H1 (cell line): ENCODE results near the gene DUSP7. TPM values are rescaled to one million over a fixed set of nuclear protein-coding genes. Genes with fewer than 3 reads are reported as not detected.

Experiments
- CTCF ChIA-PET: fragments of 300-600 bp; sonication (Branson Sonifier 250); formaldehyde crosslinking; loops from one replicate; lab custom pipeline; 2021; ENCODE audit not compliant: partially characterized antibody; lab: Charles Lee
- POLR2A ChIA-PET: fragments of 300-600 bp; sonication (Branson Sonifier 250); formaldehyde crosslinking; loops from one replicate; lab custom pipeline; 2021; ENCODE audit warnings: inconsistent platforms; ENCODE audit not compliant: partially characterized antibody; lab: Charles Lee
- DNase-seq, 2 experiments: peaks; one replicate each; pipeline versions ENCODE4 v3.0.0 to v3.0.0-alpha.2; 2010 to 2022; ENCODE audit warnings: low spot score in 2 of 2, low read depth in 1 of 2, mixed read lengths in 1 of 2
- FAIRE-seq: peaks from 2 replicates; lab custom pipeline; 2011; peaks lifted over from hg19 to GRCh38; lab: Jason Lieb, UNC
- H2AFZ ChIP-seq: 2 replicates; pipeline ENCODE4 v1.8.1; 2012; ENCODE audit warnings: low read length, inconsistent platforms
- H2AK5ac ChIP-seq: 2 replicates; pipeline ENCODE4 v1.6.1; 2013; ENCODE audit warnings: low read depth, low read length
- H2BK120ac ChIP-seq: replicated peaks from 2 replicates; pipeline ENCODE3; 2013; ENCODE audit warnings: low read depth, low read length, inconsistent platforms
- H2BK12ac ChIP-seq: 2 replicates; pipeline ENCODE4 v1.6.1; 2013; ENCODE audit warnings: low read depth, low read length
- H2BK15ac ChIP-seq: 2 replicates; pipeline ENCODE4 v1.6.1; 2013; ENCODE audit warnings: low read length
- H2BK20ac ChIP-seq: 2 replicates; pipeline ENCODE4 v1.6.1; 2013; ENCODE audit warnings: low read length
- H2BK5ac ChIP-seq: 2 replicates; pipeline ENCODE4 v1.6.1; 2013; ENCODE audit warnings: low read depth, low read length
- H3K14ac ChIP-seq: 2 replicates; pipeline ENCODE4 v1.6.1; 2013; ENCODE audit warnings: inconsistent platforms; ENCODE audit not compliant: insufficient read length
- H3K18ac ChIP-seq: 2 replicates; pipeline ENCODE4 v1.6.1; 2013; ENCODE audit warnings: low read length; ENCODE audit errors: extremely low read depth
- H3K23ac ChIP-seq: 2 replicates; pipeline ENCODE4 v1.6.1; 2013; ENCODE audit warnings: inconsistent platforms; ENCODE audit not compliant: insufficient read length
- H3K23me2 ChIP-seq: 2 replicates; pipeline ENCODE4 v1.6.1; 2013; ENCODE audit warnings: low read depth, low read length
- H3K27ac ChIP-seq: 2 replicates; pipeline ENCODE4 v1.6.1; 2011; ENCODE audit warnings: low read depth, low read length, inconsistent platforms
- H3K27me3 ChIP-seq, 4 experiments: replicated peaks in 1 of 4; 1 replicate in 1 of 4; 2 replicates in 3 of 4; pipeline versions ENCODE4 v1.6.1 to v1.8.1; 2011 to 2013; ENCODE audit warnings: low read length in 3 of 4, mild to moderate bottlenecking in 3 of 4, inconsistent platforms in 2 of 4, mixed read lengths in 2 of 4, moderate library complexity in 1 of 4; ENCODE audit not compliant: control insufficient read depth in 3 of 4, insufficient read depth in 3 of 4; ENCODE audit errors: extremely low read depth in 1 of 4
- H3K36me3 ChIP-seq, 4 experiments: 2 replicates each; pipeline versions ENCODE4 v1.6.1 to v1.8.1; 2011 to 2013; ENCODE audit warnings: mild to moderate bottlenecking in 4 of 4, low read length in 3 of 4, moderate library complexity in 2 of 4, control low read depth in 1 of 4, inconsistent platforms in 1 of 4; ENCODE audit not compliant: insufficient read depth in 4 of 4, control insufficient read depth in 2 of 4
- H3K4ac ChIP-seq: replicated peaks from 2 replicates; pipeline ENCODE3; 2013; ENCODE audit warnings: low read length, low read depth, mixed read lengths, inconsistent platforms; ENCODE audit not compliant: insufficient read length
- H3K4me1 ChIP-seq, 4 experiments: replicated peaks in 1 of 4; 1 replicate in 1 of 4; 2 replicates in 3 of 4; pipeline versions ENCODE4 v1.6.1 to v1.8.1; 2011 to 2013; ENCODE audit warnings: low read length in 3 of 4, inconsistent platforms in 2 of 4, mixed read lengths in 1 of 4; ENCODE audit not compliant: insufficient read depth in 4 of 4, control insufficient read depth in 3 of 4
- H3K4me2 ChIP-seq, 2 experiments: 2 replicates each; pipeline versions ENCODE4 v1.6.1 to v1.8.1; 2011 to 2013; ENCODE audit warnings: low read depth in 2 of 2, low read length in 2 of 2, control low read depth in 1 of 2, inconsistent platforms in 1 of 2, mild to moderate bottlenecking in 1 of 2; ENCODE audit not compliant: insufficient read depth in 1 of 2
- H3K4me3 ChIP-seq, 4 experiments: fragments of 200-600, 300-600 bp in 1 of 4; sonication (generic), shearing (Covaris generic), sonication (Bioruptor Twin) in 1 of 4; 2 replicates each; pipeline versions ENCODE4 v1.5.1 to v1.8.1; 2011 to 2016; ENCODE audit warnings: low read length in 4 of 4, low read depth in 3 of 4, control low read depth in 2 of 4, inconsistent platforms in 2 of 4, mild to moderate bottlenecking in 2 of 4, mixed read lengths in 1 of 4, moderate library complexity in 1 of 4; ENCODE audit not compliant: insufficient read depth in 2 of 4; ENCODE audit errors: extremely low read depth in 1 of 4
- H3K56ac ChIP-seq: replicated peaks from 2 replicates; pipeline ENCODE3; 2013; ENCODE audit warnings: low read depth, mild to moderate bottlenecking, mixed read lengths, low read length, inconsistent platforms; ENCODE audit not compliant: insufficient read length
- H3K79me1 ChIP-seq: 2 replicates; pipeline ENCODE4 v1.6.1; 2013; ENCODE audit warnings: low read depth, low read length, control low read depth
- H3K79me2 ChIP-seq, 2 experiments: 2 replicates each; pipeline versions ENCODE4 v1.6.1 to v1.8.1; 2012 to 2013; ENCODE audit warnings: low read length in 2 of 2, mild to moderate bottlenecking in 2 of 2, inconsistent platforms in 1 of 2; ENCODE audit not compliant: insufficient read depth in 2 of 2, control insufficient read depth in 1 of 2
- H3K9ac ChIP-seq, 4 experiments: replicated peaks in 1 of 4; 1 replicate in 1 of 4; 2 replicates in 3 of 4; pipeline versions ENCODE4 v1.6.1 to v1.8.1; 2011 to 2013; ENCODE audit warnings: low read depth in 3 of 4, low read length in 3 of 4, control low read depth in 2 of 4, mild to moderate bottlenecking in 2 of 4, moderate library complexity in 2 of 4, inconsistent platforms in 1 of 4; ENCODE audit errors: extremely low read depth in 1 of 4
- H3K9me3 ChIP-seq, 2 experiments: 2 replicates each; pipeline versions ENCODE4 v1.6.1 to v1.8.1; 2012 to 2013; ENCODE audit warnings: mild to moderate bottlenecking in 2 of 2, moderate library complexity in 2 of 2, control low read depth in 1 of 2, inconsistent platforms in 1 of 2, low read depth in 1 of 2, low read length in 1 of 2, mixed read lengths in 1 of 2; ENCODE audit not compliant: insufficient read depth in 2 of 2
- H4K20me1 ChIP-seq, 2 experiments: replicated peaks in 1 of 2; 2 replicates each; pipeline versions ENCODE3 to v1.8.1; 2011 to 2013; ENCODE audit warnings: inconsistent platforms in 2 of 2, low read length in 2 of 2, mild to moderate bottlenecking in 1 of 2; ENCODE audit not compliant: insufficient read depth in 2 of 2, control insufficient read depth in 1 of 2
- H4K5ac ChIP-seq: 2 replicates; pipeline ENCODE4 v1.6.1; 2013; ENCODE audit warnings: low read length, low read depth, mixed read lengths, inconsistent platforms; ENCODE audit not compliant: insufficient read length
- H4K8ac ChIP-seq: 2 replicates; pipeline ENCODE4 v1.8.0; 2013; ENCODE audit warnings: mild to moderate bottlenecking, moderate library complexity, low read length, inconsistent platforms; ENCODE audit not compliant: insufficient read depth; ENCODE audit errors: extremely low read depth
- H4K91ac ChIP-seq: replicated peaks from 2 replicates; pipeline ENCODE3; 2013; ENCODE audit warnings: low read length, mixed read lengths, inconsistent platforms; ENCODE audit not compliant: insufficient read length
- ASH2L ChIP-seq: fragments of 200-600, 300-600 bp; sonication (generic); IDR thresholded peaks from one replicate; pipeline ENCODE4 v1.7.1; 2017; ENCODE audit warnings: low read length
- CTCF ChIP-seq, 3 experiments: IDR thresholded peaks; 1 replicate in 2 of 3; 2 replicates in 1 of 3; pipeline versions ENCODE4 v1.5.1 to v1.6.1; 2011; ENCODE audit warnings: low read length in 3 of 3, mild to moderate bottlenecking in 3 of 3, inconsistent platforms in 2 of 3, low read depth in 1 of 3, moderate library complexity in 1 of 3; ENCODE audit not compliant: insufficient read depth in 1 of 3; ENCODE audit errors: control extremely low read depth in 1 of 3
- KDM1A ChIP-seq: fragments of 200-600, 300-600 bp; sonication (generic); IDR thresholded peaks from 2 replicates; pipeline ENCODE4 v1.7.1; 2016; ENCODE audit warnings: mild to moderate bottlenecking, low read length, borderline replicate concordance
- NANOG ChIP-seq: IDR thresholded peaks from 2 replicates; pipeline ENCODE4 v1.6.1; 2011; ENCODE audit warnings: low read length, low read depth, mild to moderate bottlenecking, inconsistent platforms; ENCODE audit not compliant: insufficient read depth, poor library complexity, severe bottlenecking
- NRF1 ChIP-seq: IDR thresholded peaks from 2 replicates; pipeline ENCODE4 v1.6.1; 2011; ENCODE audit warnings: mild to moderate bottlenecking, low read depth, low read length, improper control_type of control experiment
- PHF8 ChIP-seq: fragments of 200-600 bp; sonication (generic); conservative IDR thresholded peaks from 2 replicates; pipeline ENCODE4 v1.7.1; 2012; ENCODE audit warnings: low read depth, mild to moderate bottlenecking, inconsistent platforms, low read length, moderate library complexity
- SIN3A ChIP-seq, 2 experiments: IDR thresholded peaks in 1 of 2; conservative IDR thresholded peaks in 1 of 2; 2 replicates each; pipeline ENCODE4 v1.6.1; 2011 to 2012; ENCODE audit warnings: low read length in 2 of 2, improper control_type of control experiment in 1 of 2, low read depth in 1 of 2, mild to moderate bottlenecking in 1 of 2
- TCF12 ChIP-seq: IDR thresholded peaks from 2 replicates; pipeline ENCODE4 v1.6.1; 2011; ENCODE audit warnings: low read depth, mild to moderate bottlenecking, low read length
- WGBS, 2 experiments: shearing (Covaris generic) in 1 of 2; methylation state at CpG; one replicate each; pipeline versions ENCODE4 v1.1.6 to v1.1.7; 2013 to 2015; ENCODE audit warnings: low lambda C conversion rate in 2 of 2, mixed read lengths in 2 of 2, inconsistent platforms in 1 of 2, low coverage in 1 of 2, missing lambda C conversion rate in 1 of 2; ENCODE audit not compliant: insufficient replicate concordance in 2 of 2, insufficient coverage in 1 of 2, insufficient read length in 1 of 2; ENCODE audit errors: extremely low coverage in 1 of 2, missing lambda C conversion rate in 1 of 2; 5-methylcytosine and 5-hydroxymethylcytosine counted together
- polyA plus RNA-seq, 7 experiments: library from polyadenylated mRNA; depleted of rRNA in 3 of 7; stranded (reverse) in 5 of 7; unstranded in 2 of 7; fragments of >200 nt in 5 of 7; fragments of 200-250 nt in 2 of 7; gene quantifications; 1 replicate in 5 of 7; 2 replicates in 1 of 7; 4 replicates in 1 of 7; pipeline versions ENCODE4 v1.2.1 to v1.2.3, GENCODE V29; 2011 to 2013; ENCODE audit warnings: missing spikeins in 2 of 7, mixed read lengths in 2 of 7
- total RNA-seq: library from RNA; stranded (reverse); fragmentation: NEBNext Ultra II Directional; extraction: Animal tissue kit (Norgen Biotek cat#: 25700); gene quantifications from 2 replicates; pipeline ENCODE4 v1.2.1, GENCODE V29; 2021

The DUSP7 gene
- total and polyA plus RNA-seq, 2 of the 8 experiments (the other 6 are each of a cell fraction or from before 2014, with no cell fraction given): 19.4 to 24.9 TPM

DNA sequence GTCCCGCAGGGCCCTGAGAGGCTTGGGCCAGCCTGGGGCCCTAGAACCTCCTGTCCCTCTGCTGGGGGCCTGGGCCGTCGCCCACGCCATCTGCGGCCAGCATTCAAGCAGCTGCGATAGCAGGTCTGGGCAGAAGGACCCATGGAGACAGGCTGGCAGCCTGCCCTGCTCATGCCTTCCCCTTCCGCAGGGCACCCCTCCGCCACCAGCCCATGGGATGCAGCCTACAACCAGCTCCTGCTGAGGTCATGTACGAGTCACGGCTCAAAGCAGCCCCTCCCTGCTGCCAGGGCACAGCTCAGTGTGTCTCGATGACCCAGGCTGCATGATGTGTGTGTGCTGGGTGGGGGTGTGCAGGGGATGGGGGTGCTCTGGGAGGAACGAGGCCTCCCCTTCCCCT lies 27.8 kb downstream of the DUSP7 start:
- POLR2A ChIA-PET: interaction anchor here (0.7 to 1.7 kb wide), 4 partner anchors 9 to 96 kb away, joined by 3 to 4 read pairs (median 3); no protein-coding TSS in a partner anchor
- H3K27ac ChIP-seq: no peak overlapping the region
- FAIRE-seq (no peak), DNase-seq (no peak)
- no peak overlapping the region for H2BK120ac ChIP-seq
- H3K9ac ChIP-seq: no peak overlapping the region
- H2BK5ac ChIP-seq: no peak overlapping the region; the same call in 1 of the 2 replicates
- H2AFZ ChIP-seq: no peak overlapping the region
- H2BK20ac ChIP-seq: no peak overlapping the region
- H4K91ac ChIP-seq: no peak overlapping the region
- CTCF ChIA-PET: interaction anchor here (0.6 to 9.4 kb wide), 8 partner anchors 9 to 360 kb away, joined by 3 to 124 read pairs (median 12); no protein-coding TSS in a partner anchor
- H3K23ac ChIP-seq: no peak overlapping the region
- no peaks in the 10 kb centered on the region for H3K79me2 ChIP-seq
- H3K18ac ChIP-seq: no peak overlapping the region
- no peak overlapping the region for H3K56ac ChIP-seq
- H3K14ac ChIP-seq: no peak overlapping the region
- no peak overlapping the region for H2AK5ac ChIP-seq
- no peak overlapping the region for H3K4me3 ChIP-seq
- H3K4ac ChIP-seq: no peak overlapping the region
- H4K8ac ChIP-seq: no peak overlapping the region
- H3K9me3 ChIP-seq: no peaks in the 10 kb centered on the region
- H3K79me1 ChIP-seq: no peaks in the 10 kb centered on the region
- no peaks in the 10 kb centered on the region for H4K20me1 ChIP-seq
- H3K4me1 ChIP-seq: peaks cover 0 to 2% (median 0%) of the 10 kb centered on the region in 4 experiments; a peak in 2 of 7 replicates
- H3K36me3 ChIP-seq: no peaks in the 10 kb centered on the region
- no peaks in the 10 kb centered on the region for H3K27me3 ChIP-seq
- H4K5ac ChIP-seq: no peak overlapping the region
- TF ChIP-seq NRF1 (no peak), CTCF (IDR thresholded peaks at IDR 0.05; ENCODE audit: control extremely low read depth in 1 of 3, insufficient read depth in 1 of 3, low read depth in 1 of 3, low read length in 3 of 3) (no peak), TCF12 (no peak), SIN3A (conservative IDR thresholded peaks at IDR 0.05 in 1 of 2, IDR thresholded peaks at IDR 0.05 in 1 of 2; ENCODE audit: low read depth in 1 of 2, low read length in 2 of 2) (no peak), PHF8 (no peak), KDM1A (no peak), ASH2L (no peak), NANOG (no peak)
- H2BK15ac ChIP-seq: no peak overlapping the region
- H3K23me2 ChIP-seq: no peaks in the 10 kb centered on the region
- 94% methylated on average over 11 of the region's 12 CpGs; no CpG with 5 or more reads in 1 of the 2 experiments for WGBS, 2 experiments
- H2BK12ac ChIP-seq: 0 out of 2 replicates have a peak overlapping the region, but pooled peaks have one; percentile 27
- H3K4me2 ChIP-seq: no peak overlapping the region
